Natural killer cell (primary cell): Measurements from ENCODE around the gene SLC39A3. TPM values are rescaled to one million over a fixed set of nuclear protein-coding genes. Genes with fewer than 3 reads are reported as not detected.

ENCODE experiments used
- ATAC-seq, 3 donors: fragments of 150-1000 bp in 2 of 3; fragments of 200-7000 bp in 1 of 3; cut with Tn5 transposase; 1 replicate in 1 of 3; 2 replicates in 2 of 3; pipeline ENCODE4 v1.10.0; 2021; ENCODE audit warnings: mild to moderate bottlenecking in 2 of 3, moderate library complexity in 2 of 3
- DNase-seq, 2 donors: peaks; one replicate each; pipeline versions ENCODE4 v3.0.0 to v3.0.0-alpha.2; 2013 to 2021; ENCODE audit warnings: mixed read lengths in 1 of 2
- H3K27ac ChIP-seq: one replicate; pipeline ENCODE4 v1.5.1; 2013; ENCODE audit warnings: mild to moderate bottlenecking, low read length
- H3K27me3 ChIP-seq: one replicate; pipeline ENCODE4 v1.6.1; 2013; ENCODE audit warnings: low read length; ENCODE audit not compliant: control insufficient read depth, insufficient read depth
- H3K36me3 ChIP-seq: one replicate; pipeline ENCODE4 v1.6.1; 2013; ENCODE audit warnings: low read length; ENCODE audit not compliant: control insufficient read depth, insufficient read depth
- H3K4me1 ChIP-seq: one replicate; pipeline ENCODE4 v1.6.1; 2013; ENCODE audit warnings: low read length; ENCODE audit not compliant: control insufficient read depth, insufficient read depth
- H3K4me3 ChIP-seq: one replicate; pipeline ENCODE4 v1.5.1; 2013; ENCODE audit warnings: low read length
- H3K9me3 ChIP-seq: one replicate; pipeline ENCODE4 v1.6.1; 2013; ENCODE audit warnings: low read length; ENCODE audit not compliant: control insufficient read depth, insufficient read depth
- H3K27ac Mint-ChIP-seq, 2 donors: one replicate each; pipeline ENCODE4 v1.8.0; 2022; ENCODE audit warnings: mild to moderate bottlenecking in 2 of 2, mixed read lengths in 2 of 2, moderate library complexity in 1 of 2
- H3K27me3 Mint-ChIP-seq, 2 donors: one replicate each; pipeline ENCODE4 v1.8.0; 2022; ENCODE audit warnings: low read depth in 2 of 2, mixed read lengths in 2 of 2
- H3K36me3 Mint-ChIP-seq: one replicate; pipeline ENCODE4 v1.8.0; 2022; ENCODE audit warnings: mixed read lengths
- H3K4me1 Mint-ChIP-seq, 2 donors: one replicate each; pipeline ENCODE4 v1.8.0; 2022; ENCODE audit warnings: mixed read lengths in 2 of 2
- H3K4me3 Mint-ChIP-seq: one replicate; pipeline ENCODE4 v1.8.0; 2022; ENCODE audit warnings: mild to moderate bottlenecking, moderate library complexity, mixed read lengths
- H3K9me3 Mint-ChIP-seq, 2 donors: one replicate each; pipeline ENCODE4 v1.8.0; 2022; ENCODE audit warnings: mixed read lengths in 2 of 2
- WGBS: methylation state at CpG from one replicate; pipeline ENCODE4 v1.1.7; 2013; ENCODE audit warnings: missing lambda C conversion rate; ENCODE audit not compliant: insufficient coverage; 5-methylcytosine and 5-hydroxymethylcytosine counted together
- intact Hi-C: fragments of 100-400 bp; cut with micrococcal nuclease; formaldehyde crosslinking; loops from one replicate; pipeline ENCODE4 v1.14.2; 2022
- total RNA-seq, 4 donors: library from RNA; stranded (reverse); fragments of 120-200 nt in 1 of 4; gene quantifications; one replicate each; pipeline versions ENCODE4 v1.2.3 to v1.2.4, GENCODE V29; 2013 to 2022
- TF ChIP-seq, protein P1 (sequence below): fragments of 200-600 bp; IDR thresholded peaks from one replicate; pipeline ENCODE4 v1.8.0; 2022; ENCODE audit warnings: antibody characterized with exemption

The SLC39A3 gene
- total RNA-seq, 3 donors from 2014 or later (not counting 1 experiment from before 2014, with no cell fraction given) = 14.8 to 29.4 (median 19.6) TPM

DNA sequence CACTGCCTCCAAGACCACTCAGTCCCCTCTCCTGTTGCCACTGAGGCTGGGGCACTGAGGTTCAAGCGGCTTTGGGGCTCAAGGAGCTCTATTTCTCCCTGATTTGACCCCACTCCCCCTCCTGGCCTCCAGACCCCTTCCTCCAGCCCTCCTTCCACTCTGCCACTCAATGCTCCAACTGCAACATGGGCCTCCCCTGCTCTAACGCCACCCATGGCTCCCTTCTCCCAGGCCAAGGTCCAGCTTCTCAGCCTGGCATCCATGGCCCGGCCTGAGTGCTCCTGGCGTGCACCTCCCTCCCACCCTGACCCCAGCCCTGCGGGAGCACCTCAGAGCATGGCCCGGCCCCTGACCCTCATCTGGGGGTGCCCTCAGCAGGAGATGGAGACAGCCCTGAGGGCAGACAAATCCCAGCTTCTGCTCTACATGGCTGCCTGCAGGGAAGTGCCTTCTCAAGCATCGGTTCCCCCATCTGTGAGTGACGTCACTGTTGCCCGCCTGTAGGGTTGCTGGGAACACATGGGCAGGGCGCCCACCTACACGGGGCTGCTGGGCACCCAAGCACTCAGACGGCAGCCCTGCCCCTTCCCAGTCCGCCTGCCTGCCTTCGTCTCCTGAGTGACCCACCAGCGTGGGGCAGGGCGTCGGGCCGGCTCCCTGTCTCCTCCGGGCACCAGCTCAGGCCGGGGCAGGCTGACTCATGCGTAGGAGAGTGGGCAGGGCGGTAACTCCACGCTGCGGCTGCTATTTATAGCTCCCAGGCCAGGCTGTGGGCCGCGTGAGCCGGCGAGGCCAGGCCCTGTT is 17.1 kb downstream of the SLC39A3 start:
- peaks cover 8 to 15% of the 10 kb centered on the region in 2 donors for H3K27me3 Mint-ChIP-seq
- no peaks in the 10 kb centered on the region for H3K36me3 Mint-ChIP-seq
- intact Hi-C loops = no loop called here
- peaks cover 17% of the 10 kb centered on the region for H3K27me3 ChIP-seq
- ATAC-seq (no peak), DNase-seq (no peak)
- no peak overlapping the region for H3K27ac ChIP-seq
- peaks cover 5% of the 10 kb centered on the region in 2 donors for H3K4me1 Mint-ChIP-seq
- peaks cover 21% of the 10 kb centered on the region for H3K4me1 ChIP-seq
- TF ChIP-seq, protein P1, sequence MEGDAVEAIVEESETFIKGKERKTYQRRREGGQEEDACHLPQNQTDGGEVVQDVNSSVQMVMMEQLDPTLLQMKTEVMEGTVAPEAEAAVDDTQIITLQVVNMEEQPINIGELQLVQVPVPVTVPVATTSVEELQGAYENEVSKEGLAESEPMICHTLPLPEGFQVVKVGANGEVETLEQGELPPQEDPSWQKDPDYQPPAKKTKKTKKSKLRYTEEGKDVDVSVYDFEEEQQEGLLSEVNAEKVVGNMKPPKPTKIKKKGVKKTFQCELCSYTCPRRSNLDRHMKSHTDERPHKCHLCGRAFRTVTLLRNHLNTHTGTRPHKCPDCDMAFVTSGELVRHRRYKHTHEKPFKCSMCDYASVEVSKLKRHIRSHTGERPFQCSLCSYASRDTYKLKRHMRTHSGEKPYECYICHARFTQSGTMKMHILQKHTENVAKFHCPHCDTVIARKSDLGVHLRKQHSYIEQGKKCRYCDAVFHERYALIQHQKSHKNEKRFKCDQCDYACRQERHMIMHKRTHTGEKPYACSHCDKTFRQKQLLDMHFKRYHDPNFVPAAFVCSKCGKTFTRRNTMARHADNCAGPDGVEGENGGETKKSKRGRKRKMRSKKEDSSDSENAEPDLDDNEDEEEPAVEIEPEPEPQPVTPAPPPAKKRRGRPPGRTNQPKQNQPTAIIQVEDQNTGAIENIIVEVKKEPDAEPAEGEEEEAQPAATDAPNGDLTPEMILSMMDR = no peak
- no peak overlapping the region for H3K4me3 ChIP-seq
- H3K27ac Mint-ChIP-seq = no peak overlapping the region
- H3K36me3 ChIP-seq = no peaks in the 10 kb centered on the region
- H3K4me3 Mint-ChIP-seq = no peak overlapping the region
- H3K9me3 Mint-ChIP-seq = no peaks in the 10 kb centered on the region
- H3K9me3 ChIP-seq = no peaks in the 10 kb centered on the region
- WGBS = 79% methylated on average over 28 of the region's 28 CpGs

DNA sequence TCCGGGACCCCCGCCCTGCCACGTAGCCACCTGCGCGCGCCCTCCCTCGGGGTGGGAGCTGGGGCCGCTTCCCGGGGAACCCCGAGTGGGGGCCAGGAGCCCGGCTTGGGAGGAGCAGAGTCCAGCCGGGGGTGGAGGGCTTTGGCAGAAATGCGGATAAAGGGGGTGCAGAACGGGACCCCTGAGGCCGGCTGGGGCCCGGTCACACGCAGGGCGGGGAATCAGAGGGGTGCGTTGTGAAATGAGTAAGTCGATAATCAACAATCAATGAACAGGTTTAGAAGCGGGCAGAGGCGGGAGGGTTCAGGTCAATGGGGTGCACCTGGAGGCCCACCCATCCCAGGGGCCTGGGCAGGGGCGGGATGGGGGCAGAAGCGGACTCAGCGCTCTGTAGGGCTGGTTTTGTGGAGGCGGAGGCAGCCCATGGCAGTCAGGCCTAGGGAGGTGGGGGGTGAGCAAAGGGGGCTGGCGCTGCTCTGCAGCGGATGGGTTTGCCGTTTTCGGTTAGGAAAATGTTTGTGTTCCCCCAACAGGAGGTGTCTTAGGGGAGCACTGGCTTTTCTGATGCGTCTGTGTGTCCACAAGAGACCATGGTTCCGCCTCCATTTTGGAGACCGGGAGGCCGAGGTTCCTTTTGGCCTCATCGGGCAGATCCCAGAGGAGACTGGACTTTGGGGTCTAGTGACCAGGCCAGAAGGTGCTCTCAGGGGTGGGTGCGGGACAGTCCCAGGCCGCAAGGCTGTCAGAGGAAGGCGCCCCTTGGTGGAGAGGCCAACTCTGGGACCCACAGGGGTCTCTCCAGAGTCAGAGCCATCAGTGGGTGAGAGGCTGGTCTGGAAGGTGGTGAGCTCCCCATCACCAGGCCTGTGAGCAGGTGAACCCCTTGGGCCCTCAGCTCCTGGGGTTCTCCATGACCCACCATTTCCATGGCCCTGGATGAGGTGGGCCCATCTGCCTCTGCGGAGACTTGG is 18.0 kb downstream of the SLC39A3 start:
- H3K4me3 Mint-ChIP-seq = no peak overlapping the region
- no peaks in the 10 kb centered on the region for H3K36me3 Mint-ChIP-seq
- WGBS = 35% methylated on average over 39 of the region's 39 CpGs
- no peak overlapping the region for H3K27ac Mint-ChIP-seq
- H3K27me3 Mint-ChIP-seq = peaks cover 8 to 15% of the 10 kb centered on the region in 2 donors
- intact Hi-C loops = no loop called here
- peaks cover 17% of the 10 kb centered on the region for H3K27me3 ChIP-seq
- H3K4me1 Mint-ChIP-seq = peaks cover 2 to 5% of the 10 kb centered on the region in 2 donors
- TF ChIP-seq, protein P1 = no peak
- H3K4me3 ChIP-seq = no peak overlapping the region
- ATAC-seq (no peak), DNase-seq (no peak)
- H3K4me1 ChIP-seq = peaks cover 18% of the 10 kb centered on the region
- H3K27ac ChIP-seq = no peak overlapping the region
- no peaks in the 10 kb centered on the region for H3K36me3 ChIP-seq
- H3K9me3 Mint-ChIP-seq = no peaks in the 10 kb centered on the region
- no peaks in the 10 kb centered on the region for H3K9me3 ChIP-seq

DNA sequence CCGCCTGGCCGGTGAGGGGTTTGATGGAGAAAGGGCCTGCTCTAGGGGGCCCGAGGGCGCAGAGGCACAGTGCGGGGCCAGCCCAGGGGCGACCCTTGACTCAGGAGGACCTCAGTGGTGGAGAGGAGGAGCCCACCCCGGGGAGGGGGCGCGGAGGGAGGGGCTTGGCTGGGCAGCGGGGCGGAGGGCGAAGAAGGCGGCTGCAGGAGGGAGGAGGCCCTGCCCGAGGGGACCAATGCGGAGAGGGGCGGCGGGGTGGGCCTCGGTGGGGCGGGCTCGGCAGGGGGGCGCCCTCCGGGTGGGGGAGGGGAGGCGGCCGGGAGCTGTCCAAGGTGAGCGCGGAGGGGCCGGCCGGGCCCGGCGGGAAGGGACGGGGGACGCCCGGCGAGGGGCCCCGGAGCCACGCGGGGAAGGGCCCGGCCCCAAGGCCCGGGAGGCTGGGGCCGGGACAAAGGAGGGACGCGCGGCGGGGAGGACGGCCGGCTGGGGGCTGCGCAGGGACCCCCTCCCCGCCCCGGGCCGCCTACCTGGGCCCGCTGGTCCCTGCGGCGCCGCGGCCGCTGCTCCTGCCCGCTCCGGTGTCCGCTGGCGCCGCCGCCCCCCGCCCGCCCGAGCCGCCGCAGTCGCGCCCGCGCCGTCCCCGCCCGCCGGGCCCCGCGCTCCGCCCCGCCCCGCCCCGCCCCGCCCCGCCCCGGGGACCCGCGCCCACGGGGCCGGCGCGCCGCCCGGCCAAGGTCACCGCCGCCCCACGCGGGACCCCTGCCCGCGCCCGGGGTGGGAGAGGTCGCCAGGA is 18.8 kb downstream of the SLC39A3 start, which contains the start of gene DIRAS1:
DIRAS1 (minus strand) TSS at position 596 of the 793 bp plus-strand sequence. CDS start 3,566 bp downstream, outside the sequence.
- H3K27ac Mint-ChIP-seq = no peak within 1 kb of the TSS
- peak within 1 kb of the TSS; percentile 12 for H3K4me3 ChIP-seq
- H3K27me3 Mint-ChIP-seq = peaks cover 8 to 12% of the 10 kb centered on the region in 2 donors
- DNase-seq (no peak), ATAC-seq (no peak)
- peaks cover 17% of the 10 kb centered on the region for H3K27me3 ChIP-seq
- under 1% methylated on average over 100 of the region's 100 CpGs for WGBS
- H3K4me1 Mint-ChIP-seq = no peaks in the 10 kb centered on the region
- H3K36me3 ChIP-seq = no peaks in the 10 kb centered on the region
- H3K4me3 Mint-ChIP-seq = no peak within 1 kb of the TSS
- H3K9me3 Mint-ChIP-seq = no peaks in the 10 kb centered on the region
- TF ChIP-seq, protein P1 = no peak
- H3K27ac ChIP-seq = no peak within 1 kb of the TSS
- H3K4me1 ChIP-seq = peaks cover 11% of the 10 kb centered on the region
- H3K36me3 Mint-ChIP-seq = no peaks in the 10 kb centered on the region
- no peaks in the 10 kb centered on the region for H3K9me3 ChIP-seq
- intact Hi-C loops = no loop called here
